HepG2 (cell line): Measurements from ENCODE around the gene METTL5. TPM values are rescaled to one million over a fixed set of nuclear protein-coding genes. Genes with fewer than 3 reads are reported as not detected.

Source experiments
- ASH2L ChIP-seq: fragments of 300-600, 200-600 bp; sonication (generic); IDR thresholded peaks from 2 replicates; pipeline ENCODE4 v1.7.0; 2017; ENCODE audit warnings: low read depth, mild to moderate bottlenecking, moderate library complexity, mixed read lengths, low read length; ENCODE audit not compliant: insufficient read length
- CCAR2 ChIP-seq: fragments of 200-400 bp; formaldehyde crosslinking; optimal IDR thresholded peaks from 2 replicates; pipeline ENCODE3; 2018; ENCODE audit warnings: low read depth, mild to moderate bottlenecking, low read length, moderate library complexity
- CREB1 ChIP-seq, 2 experiments: fragments of 450-650 bp in 1 of 2; IDR thresholded peaks; 2 replicates each; pipeline ENCODE4 v1.6.1; 2016 to 2017; ENCODE audit warnings: control low read depth in 1 of 2, mild to moderate bottlenecking in 1 of 2, missing compliant biosample characterization in 1 of 2, missing genetic modification characterization in 1 of 2
- DZIP1 ChIP-seq: sonication (generic); formaldehyde crosslinking; IDR thresholded peaks from 2 replicates; pipeline ENCODE4 v1.5.0; 2020; ENCODE audit warnings: mild to moderate bottlenecking, missing genetic modification reagents
- E2F5 ChIP-seq: sonication (generic); formaldehyde crosslinking; conservative IDR thresholded peaks from 2 replicates; pipeline ENCODE4 v1.4.0; 2020; ENCODE audit warnings: missing genetic modification reagents
- FOXC1 ChIP-seq: sonication (generic); formaldehyde crosslinking; IDR thresholded peaks from 2 replicates; pipeline ENCODE4 v1.8.0; 2022; ENCODE audit warnings: mild to moderate bottlenecking, missing genetic modification reagents, borderline replicate concordance
- HNRNPH1 ChIP-seq: fragments of 200-400 bp; formaldehyde crosslinking; optimal IDR thresholded peaks from 2 replicates; pipeline ENCODE3; 2017; ENCODE audit warnings: mild to moderate bottlenecking, low read depth, low read length
- PHB2 ChIP-seq: fragments of 450-650 bp; IDR thresholded peaks from 2 replicates; pipeline ENCODE4 v1.6.1; 2018; ENCODE audit not compliant: partially characterized antibody
- SNAPC2 ChIP-seq: sonication (generic); formaldehyde crosslinking; IDR thresholded peaks from 2 replicates; pipeline ENCODE4 v1.8.1; 2022; ENCODE audit warnings: mild to moderate bottlenecking, missing genetic modification reagents
- ZFP82 ChIP-seq: sonication (generic); formaldehyde crosslinking; IDR thresholded peaks from 2 replicates; pipeline ENCODE4 v1.5.1; 2020; ENCODE audit warnings: mild to moderate bottlenecking, missing genetic modification reagents, borderline replicate concordance
- ZNF143 ChIP-seq: sonication (generic); formaldehyde crosslinking; IDR thresholded peaks from 2 replicates; pipeline ENCODE4 v1.4.0; 2020; ENCODE audit warnings: missing genetic modification reagents
- ZNF232 ChIP-seq: sonication (generic); formaldehyde crosslinking; IDR thresholded peaks from 2 replicates; pipeline ENCODE4 v1.4.0; 2020; ENCODE audit warnings: missing genetic modification reagents, borderline replicate concordance
- ZNF569 ChIP-seq: sonication (generic); formaldehyde crosslinking; IDR thresholded peaks from 2 replicates; pipeline ENCODE4 v1.5.0; 2020; ENCODE audit warnings: mild to moderate bottlenecking, missing genetic modification reagents, moderate library complexity, borderline replicate concordance
- ZNF674 ChIP-seq: sonication (generic); formaldehyde crosslinking; IDR thresholded peaks from 2 replicates; pipeline ENCODE4 v1.5.0; 2020; ENCODE audit warnings: low read depth, mild to moderate bottlenecking, missing genetic modification reagents
- polyA plus RNA-seq, 8 experiments: library from polyadenylated mRNA; depleted of rRNA in 3 of 8; stranded (reverse) in 7 of 8; unstranded in 1 of 8; fragments of >200 nt; fragmentation: Illumina TruSeq in 4 of 8; extraction: Trizol in 4 of 8; gene quantifications; 2 replicates each; pipeline versions ENCODE4 v1.2.1 to v1.2.3, GENCODE V29; 2011 to 2016; ENCODE audit warnings: low read depth in 4 of 8, missing spikeins in 1 of 8, mixed read lengths in 1 of 8; ENCODE audit not compliant: insufficient read depth in 1 of 8
- total RNA-seq, 5 experiments: library from RNA; depleted of rRNA; stranded (reverse); fragments of >200 nt; fragmentation: Illumina TruSeq; extraction: Trizol; gene quantifications; 2 replicates each; pipeline ENCODE4 v1.2.3, GENCODE V29; 2016; ENCODE audit warnings: low read depth in 1 of 5
- TF ChIP-seq, protein P1 (sequence below): sonication (generic); formaldehyde crosslinking; IDR thresholded peaks from 2 replicates; pipeline ENCODE4 v1.4.0; 2020; ENCODE audit warnings: missing genetic modification reagents
- TF ChIP-seq, protein P2 (sequence below): sonication (generic); formaldehyde crosslinking; IDR thresholded peaks from 2 replicates; pipeline ENCODE4 v1.4.0; 2020; ENCODE audit warnings: missing genetic modification reagents; ENCODE audit errors: not compliant biosample characterization
- TF ChIP-seq, protein P3 (sequence below): sonication (generic); formaldehyde crosslinking; IDR thresholded peaks from 2 replicates; pipeline ENCODE4 v1.8.1; 2023; ENCODE audit warnings: mild to moderate bottlenecking, missing genetic modification reagents, borderline replicate concordance

Gene METTL5
- total and polyA plus RNA-seq, 2 of the 13 experiments (the other 11 are each of a cell fraction or from before 2014, with no cell fraction given) = 50.7 to 95.1 TPM

DNA sequence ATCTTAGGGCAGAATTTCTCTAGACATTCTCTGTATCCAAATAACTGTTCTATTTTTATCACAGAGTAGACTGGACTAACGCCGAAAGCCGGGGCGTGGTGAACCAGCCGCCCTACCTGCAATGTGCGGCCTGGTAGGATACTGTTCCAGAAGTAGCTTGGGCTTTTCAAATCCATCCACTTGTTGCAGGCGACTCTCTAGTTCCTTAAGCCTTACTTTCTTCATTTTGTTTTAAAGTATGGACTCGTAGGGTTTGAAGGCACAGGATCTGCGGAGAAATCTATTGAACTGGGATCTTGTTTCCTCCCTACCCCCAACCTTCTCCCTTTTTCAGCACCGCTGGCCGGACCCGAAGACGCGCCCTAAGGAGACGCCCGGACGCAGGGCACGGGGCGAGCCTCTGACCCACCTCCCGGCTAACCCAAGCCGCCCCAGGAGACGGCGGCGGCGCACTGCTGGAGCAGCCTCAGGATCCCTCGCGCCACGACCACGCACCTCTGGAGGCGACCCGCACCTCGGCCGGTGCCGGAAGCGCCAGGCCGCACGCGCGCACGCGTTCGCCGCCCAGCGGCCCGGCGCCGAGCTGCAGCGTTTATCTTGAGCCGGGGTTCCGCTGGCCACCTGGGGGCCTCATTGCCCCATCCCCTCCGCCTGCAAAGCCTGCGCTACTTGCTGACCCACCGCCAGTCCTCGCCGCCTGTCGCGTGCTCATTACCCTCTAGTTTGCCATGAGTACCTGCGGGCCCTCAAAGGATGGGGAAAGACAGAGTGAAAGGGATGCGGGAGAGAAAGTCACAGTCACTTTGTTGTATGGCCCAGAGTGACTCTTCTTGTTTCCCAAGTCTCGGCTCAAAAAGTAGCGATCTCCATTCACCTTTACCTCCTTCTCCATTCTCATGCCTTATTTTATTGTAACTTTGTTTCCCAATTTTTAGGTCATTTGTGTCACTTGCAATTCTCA, at the start of gene METTL5 (continued):
- TF ChIP-seq ASH2L = peak; percentile 95
- TF ChIP-seq ZNF143 = no peak
- 0 out of 2 replicates have a peak, but pooled peaks have one; percentile 76 for TF ChIP-seq ZNF674 (CRISPR knock-in tag)
- TF ChIP-seq, protein P1, sequence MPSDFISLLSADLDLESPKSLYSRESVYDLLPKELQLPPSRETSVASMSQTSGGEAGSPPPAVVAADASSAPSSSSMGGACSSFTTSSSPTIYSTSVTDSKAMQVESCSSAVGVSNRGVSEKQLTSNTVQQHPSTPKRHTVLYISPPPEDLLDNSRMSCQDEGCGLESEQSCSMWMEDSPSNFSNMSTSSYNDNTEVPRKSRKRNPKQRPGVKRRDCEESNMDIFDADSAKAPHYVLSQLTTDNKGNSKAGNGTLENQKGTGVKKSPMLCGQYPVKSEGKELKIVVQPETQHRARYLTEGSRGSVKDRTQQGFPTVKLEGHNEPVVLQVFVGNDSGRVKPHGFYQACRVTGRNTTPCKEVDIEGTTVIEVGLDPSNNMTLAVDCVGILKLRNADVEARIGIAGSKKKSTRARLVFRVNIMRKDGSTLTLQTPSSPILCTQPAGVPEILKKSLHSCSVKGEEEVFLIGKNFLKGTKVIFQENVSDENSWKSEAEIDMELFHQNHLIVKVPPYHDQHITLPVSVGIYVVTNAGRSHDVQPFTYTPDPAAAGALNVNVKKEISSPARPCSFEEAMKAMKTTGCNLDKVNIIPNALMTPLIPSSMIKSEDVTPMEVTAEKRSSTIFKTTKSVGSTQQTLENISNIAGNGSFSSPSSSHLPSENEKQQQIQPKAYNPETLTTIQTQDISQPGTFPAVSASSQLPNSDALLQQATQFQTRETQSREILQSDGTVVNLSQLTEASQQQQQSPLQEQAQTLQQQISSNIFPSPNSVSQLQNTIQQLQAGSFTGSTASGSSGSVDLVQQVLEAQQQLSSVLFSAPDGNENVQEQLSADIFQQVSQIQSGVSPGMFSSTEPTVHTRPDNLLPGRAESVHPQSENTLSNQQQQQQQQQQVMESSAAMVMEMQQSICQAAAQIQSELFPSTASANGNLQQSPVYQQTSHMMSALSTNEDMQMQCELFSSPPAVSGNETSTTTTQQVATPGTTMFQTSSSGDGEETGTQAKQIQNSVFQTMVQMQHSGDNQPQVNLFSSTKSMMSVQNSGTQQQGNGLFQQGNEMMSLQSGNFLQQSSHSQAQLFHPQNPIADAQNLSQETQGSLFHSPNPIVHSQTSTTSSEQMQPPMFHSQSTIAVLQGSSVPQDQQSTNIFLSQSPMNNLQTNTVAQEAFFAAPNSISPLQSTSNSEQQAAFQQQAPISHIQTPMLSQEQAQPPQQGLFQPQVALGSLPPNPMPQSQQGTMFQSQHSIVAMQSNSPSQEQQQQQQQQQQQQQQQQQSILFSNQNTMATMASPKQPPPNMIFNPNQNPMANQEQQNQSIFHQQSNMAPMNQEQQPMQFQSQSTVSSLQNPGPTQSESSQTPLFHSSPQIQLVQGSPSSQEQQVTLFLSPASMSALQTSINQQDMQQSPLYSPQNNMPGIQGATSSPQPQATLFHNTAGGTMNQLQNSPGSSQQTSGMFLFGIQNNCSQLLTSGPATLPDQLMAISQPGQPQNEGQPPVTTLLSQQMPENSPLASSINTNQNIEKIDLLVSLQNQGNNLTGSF (CRISPR knock-in tag) = 0 out of 2 replicates have a peak, but pooled peaks have one; percentile 92
- TF ChIP-seq, protein P2, sequence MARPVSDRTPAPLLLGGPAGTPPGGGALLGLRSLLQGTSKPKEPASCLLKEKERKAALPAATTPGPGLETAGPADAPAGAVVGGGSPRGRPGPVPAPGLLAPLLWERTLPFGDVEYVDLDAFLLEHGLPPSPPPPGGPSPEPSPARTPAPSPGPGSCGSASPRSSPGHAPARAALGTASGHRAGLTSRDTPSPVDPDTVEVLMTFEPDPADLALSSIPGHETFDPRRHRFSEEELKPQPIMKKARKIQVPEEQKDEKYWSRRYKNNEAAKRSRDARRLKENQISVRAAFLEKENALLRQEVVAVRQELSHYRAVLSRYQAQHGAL (CRISPR knock-in tag) = no peak
- no peak for TF ChIP-seq HNRNPH1
- peak; percentile 23; the same call in 1 of the 2 replicates for TF ChIP-seq CREB1 (IDR thresholded peaks at IDR 0.05)
- TF ChIP-seq CREB1 (CRISPR knock-in tag; IDR thresholded peaks at IDR 0.05) = no peak
- TF ChIP-seq DZIP1 = peak; percentile 98
- peak; percentile 87 for TF ChIP-seq ZNF232 (CRISPR knock-in tag)
- TF ChIP-seq SNAPC2 (CRISPR knock-in tag) = no peak
- no peak; the same call in 1 of the 2 replicates for TF ChIP-seq ZNF569 (CRISPR knock-in tag)
- no peak for TF ChIP-seq CCAR2
- TF ChIP-seq FOXC1 = peak; percentile 99
- peak; percentile 79; the same call in 1 of the 2 replicates for TF ChIP-seq ZFP82 (CRISPR knock-in tag)
- TF ChIP-seq E2F5 = no peak
- TF ChIP-seq PHB2 = no peak
- TF ChIP-seq, protein P3, sequence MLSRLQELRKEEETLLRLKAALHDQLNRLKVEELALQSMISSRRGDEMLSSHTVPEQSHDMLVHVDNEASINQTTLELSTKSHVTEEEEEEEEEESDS (CRISPR knock-in tag) = peak; percentile 92
